ENCODE data around the gene SEC24D.

SEC24D gene

DNA sequence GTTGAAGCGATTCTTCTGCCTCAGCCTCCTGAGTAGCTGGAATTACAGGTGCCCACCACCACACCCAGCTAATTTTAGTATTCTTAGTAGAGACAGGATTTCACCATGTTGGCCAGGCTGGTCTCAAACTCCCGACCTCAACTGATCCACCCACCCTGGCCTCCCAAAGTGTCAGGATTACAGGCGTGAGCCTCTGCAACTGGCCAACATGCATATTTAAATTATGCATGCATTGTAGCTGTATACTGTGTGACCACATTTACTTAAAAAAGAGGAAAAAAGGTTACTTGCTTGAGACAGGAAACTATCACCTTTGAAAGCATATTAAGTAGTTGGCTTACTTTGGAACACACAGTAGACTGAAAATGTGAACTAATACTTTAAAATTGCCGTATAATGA lies 121.2 kb downstream of the SEC24D start:
- Histone ChIP-seq H3K36me3 (ENCODE audit: insufficient read depth, low read length) (peaks cover 23% of the 10 kb centered on the region; the same call in 1 of the 2 replicates), H3K79me2 (ENCODE audit: insufficient read depth, low read length) (no peaks in the 10 kb centered on the region), H3K9ac (ENCODE audit: low read depth, low read length, poor library complexity, severe bottlenecking) (no peak overlapping the region), H3K4me3 (ENCODE audit: low read length, poor library complexity, severe bottlenecking) (no peak overlapping the region), H3K9me3 (ENCODE audit: insufficient read depth, low read depth, low read length) (no peaks in the 10 kb centered on the region), H2AFZ (ENCODE audit: low read length) (no peak overlapping the region), H3K4me2 (ENCODE audit: low read depth, low read length, poor library complexity, severe bottlenecking) (no peak overlapping the region), H3K27me3 (ENCODE audit: insufficient read depth, low read length, poor library complexity, severe bottlenecking) (no peaks in the 10 kb centered on the region), H3K9me2 (replicated peaks; ENCODE audit: low read depth, low read length) (no peaks in the 10 kb centered on the region), H3F3A (ENCODE audit: low read depth) (no peaks in the 10 kb centered on the region), H4K20me1 (ENCODE audit: insufficient read depth, low read length, poor library complexity, severe bottlenecking) (no peaks in the 10 kb centered on the region), H3K4me1 (ENCODE audit: insufficient read depth, low read length, poor library complexity, severe bottlenecking) (no peaks in the 10 kb centered on the region)
- no peak for TF ChIP-seq EZH2phosphoT487 (IDR thresholded peaks at IDR 0.05; ENCODE audit: borderline replicate concordance)
- TF ChIP-seq, protein P1, sequence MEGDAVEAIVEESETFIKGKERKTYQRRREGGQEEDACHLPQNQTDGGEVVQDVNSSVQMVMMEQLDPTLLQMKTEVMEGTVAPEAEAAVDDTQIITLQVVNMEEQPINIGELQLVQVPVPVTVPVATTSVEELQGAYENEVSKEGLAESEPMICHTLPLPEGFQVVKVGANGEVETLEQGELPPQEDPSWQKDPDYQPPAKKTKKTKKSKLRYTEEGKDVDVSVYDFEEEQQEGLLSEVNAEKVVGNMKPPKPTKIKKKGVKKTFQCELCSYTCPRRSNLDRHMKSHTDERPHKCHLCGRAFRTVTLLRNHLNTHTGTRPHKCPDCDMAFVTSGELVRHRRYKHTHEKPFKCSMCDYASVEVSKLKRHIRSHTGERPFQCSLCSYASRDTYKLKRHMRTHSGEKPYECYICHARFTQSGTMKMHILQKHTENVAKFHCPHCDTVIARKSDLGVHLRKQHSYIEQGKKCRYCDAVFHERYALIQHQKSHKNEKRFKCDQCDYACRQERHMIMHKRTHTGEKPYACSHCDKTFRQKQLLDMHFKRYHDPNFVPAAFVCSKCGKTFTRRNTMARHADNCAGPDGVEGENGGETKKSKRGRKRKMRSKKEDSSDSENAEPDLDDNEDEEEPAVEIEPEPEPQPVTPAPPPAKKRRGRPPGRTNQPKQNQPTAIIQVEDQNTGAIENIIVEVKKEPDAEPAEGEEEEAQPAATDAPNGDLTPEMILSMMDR (conservative IDR thresholded peaks at IDR 0.05; ENCODE audit: low read length) = no peak

DNA sequence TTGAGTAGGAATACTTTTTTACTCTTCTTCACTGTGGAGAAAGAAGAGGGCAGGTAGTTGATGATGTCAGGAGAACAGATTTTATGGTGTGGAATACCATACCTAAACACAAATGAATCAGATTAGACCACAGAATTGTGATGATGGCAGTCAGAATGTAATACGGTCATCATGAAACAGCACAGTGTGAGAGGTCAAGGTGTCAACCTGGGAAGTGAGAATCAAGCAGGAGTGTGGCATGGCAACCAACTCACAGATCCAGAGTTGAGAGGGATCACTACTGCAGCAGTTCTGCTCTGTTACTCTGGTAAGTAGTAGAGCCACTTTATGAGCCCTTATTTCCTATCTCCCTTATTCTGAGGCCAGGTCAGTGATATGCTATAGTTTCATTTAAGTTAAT lies 123.1 kb downstream of the SEC24D start:
- Histone ChIP-seq H2AFZ (ENCODE audit: low read length) (no peak overlapping the region), H3K4me1 (ENCODE audit: insufficient read depth, low read length, poor library complexity, severe bottlenecking) (no peaks in the 10 kb centered on the region), H3K4me3 (ENCODE audit: low read length, poor library complexity, severe bottlenecking) (no peak overlapping the region), H3K4me2 (ENCODE audit: low read depth, low read length, poor library complexity, severe bottlenecking) (no peak overlapping the region), H3K9ac (ENCODE audit: low read depth, low read length, poor library complexity, severe bottlenecking) (no peak overlapping the region), H3K9me2 (replicated peaks; ENCODE audit: low read depth, low read length) (no peaks in the 10 kb centered on the region), H3K79me2 (ENCODE audit: insufficient read depth, low read length) (no peaks in the 10 kb centered on the region), H3K9me3 (ENCODE audit: insufficient read depth, low read depth, low read length) (no peaks in the 10 kb centered on the region), H3K27me3 (ENCODE audit: insufficient read depth, low read length, poor library complexity, severe bottlenecking) (no peaks in the 10 kb centered on the region), H3K36me3 (ENCODE audit: insufficient read depth, low read length) (peaks cover 30% of the 10 kb centered on the region; the same call in 1 of the 2 replicates), H3F3A (ENCODE audit: low read depth) (no peaks in the 10 kb centered on the region), H4K20me1 (ENCODE audit: insufficient read depth, low read length, poor library complexity, severe bottlenecking) (no peaks in the 10 kb centered on the region)
- TF ChIP-seq EZH2phosphoT487 (IDR thresholded peaks at IDR 0.05; ENCODE audit: borderline replicate concordance) = no peak
- TF ChIP-seq, protein P1 (conservative IDR thresholded peaks at IDR 0.05; ENCODE audit: low read length) = no peak

DNA sequence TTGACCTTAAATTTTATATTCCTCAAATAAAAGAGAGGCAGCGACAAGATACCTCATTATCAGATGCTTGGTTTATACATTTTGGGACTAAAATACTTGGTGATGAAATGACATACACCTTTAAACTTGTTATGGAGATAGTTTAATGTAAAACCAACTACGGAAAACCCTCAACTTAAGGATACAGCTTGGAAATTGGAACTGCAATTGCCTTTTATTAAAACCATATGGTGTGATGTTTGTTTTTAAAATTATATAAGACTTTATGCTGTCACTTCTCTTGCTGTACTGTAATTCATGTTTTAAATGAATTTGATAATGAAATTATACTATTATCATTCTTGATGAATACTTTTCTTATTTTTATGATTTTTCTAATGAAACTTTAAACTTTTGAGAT lies 124.9 kb downstream of the SEC24D start:
- no peak overlapping the region for H3K4me2 ChIP-seq (ENCODE audit: low read depth, low read length, poor library complexity, severe bottlenecking)
- peaks cover 38% of the 10 kb centered on the region; the same call in 1 of the 2 replicates for H3K36me3 ChIP-seq (ENCODE audit: insufficient read depth, low read length)
- TF ChIP-seq EZH2phosphoT487 (IDR thresholded peaks at IDR 0.05; ENCODE audit: borderline replicate concordance) = no peak
- TF ChIP-seq, protein P1 (conservative IDR thresholded peaks at IDR 0.05; ENCODE audit: low read length) = no peak
- H3K4me3 ChIP-seq (ENCODE audit: low read length, poor library complexity, severe bottlenecking) = no peak overlapping the region
- H4K20me1 ChIP-seq (ENCODE audit: insufficient read depth, low read length, poor library complexity, severe bottlenecking) = no peaks in the 10 kb centered on the region
- H3K4me1 ChIP-seq (ENCODE audit: insufficient read depth, low read length, poor library complexity, severe bottlenecking) = no peaks in the 10 kb centered on the region
- H3K27me3 ChIP-seq (ENCODE audit: insufficient read depth, low read length, poor library complexity, severe bottlenecking) = no peaks in the 10 kb centered on the region
- no peaks in the 10 kb centered on the region for H3F3A ChIP-seq (ENCODE audit: low read depth)
- no peak overlapping the region for H3K9ac ChIP-seq (ENCODE audit: low read depth, low read length, poor library complexity, severe bottlenecking)
- no peaks in the 10 kb centered on the region for H3K9me3 ChIP-seq (ENCODE audit: insufficient read depth, low read depth, low read length)
- no peaks in the 10 kb centered on the region for H3K9me2 ChIP-seq (replicated peaks; ENCODE audit: low read depth, low read length)
- no peak overlapping the region for H2AFZ ChIP-seq (ENCODE audit: low read length)
- H3K79me2 ChIP-seq (ENCODE audit: insufficient read depth, low read length) = no peaks in the 10 kb centered on the region
